Measurements from ENCODE around the gene SLC35E1. TPM values are rescaled to one million over a fixed set of nuclear protein-coding genes. Genes with fewer than 3 reads are reported as not detected.
A peak's percentile ranks its signal among the peaks of the same experiment; 100 is the strongest.
"Not testable (repeated sequence)": the region's sequence is repeated elsewhere in the genome, so short reads cannot be mapped to it uniquely, and the experiment has no call there.

SLC35E1 gene
- total RNA-seq, 2 experiments from 2014 or later, result 40.6 to 43.1 TPM

GRCh38 chr19:16520986-16521624 lies 51.1 kb downstream of the SLC35E1 start:
- Mint-ChIP-seq H3K36me3 (ENCODE audit: low read depth) (peaks cover 49% of the 10 kb centered on the region), H3K27ac (no peak overlapping the region), H3K27me3 (no peaks in the 10 kb centered on the region), H3K4me3 (no peak overlapping the region), H3K4me1 (peaks cover 5% of the 10 kb centered on the region), H3K9me3 (no peaks in the 10 kb centered on the region)
- DNase-seq, result no peak
- POLR2A ChIA-PET, result no interaction called here
- CTCF ChIA-PET, result no interaction called here

DNA sequence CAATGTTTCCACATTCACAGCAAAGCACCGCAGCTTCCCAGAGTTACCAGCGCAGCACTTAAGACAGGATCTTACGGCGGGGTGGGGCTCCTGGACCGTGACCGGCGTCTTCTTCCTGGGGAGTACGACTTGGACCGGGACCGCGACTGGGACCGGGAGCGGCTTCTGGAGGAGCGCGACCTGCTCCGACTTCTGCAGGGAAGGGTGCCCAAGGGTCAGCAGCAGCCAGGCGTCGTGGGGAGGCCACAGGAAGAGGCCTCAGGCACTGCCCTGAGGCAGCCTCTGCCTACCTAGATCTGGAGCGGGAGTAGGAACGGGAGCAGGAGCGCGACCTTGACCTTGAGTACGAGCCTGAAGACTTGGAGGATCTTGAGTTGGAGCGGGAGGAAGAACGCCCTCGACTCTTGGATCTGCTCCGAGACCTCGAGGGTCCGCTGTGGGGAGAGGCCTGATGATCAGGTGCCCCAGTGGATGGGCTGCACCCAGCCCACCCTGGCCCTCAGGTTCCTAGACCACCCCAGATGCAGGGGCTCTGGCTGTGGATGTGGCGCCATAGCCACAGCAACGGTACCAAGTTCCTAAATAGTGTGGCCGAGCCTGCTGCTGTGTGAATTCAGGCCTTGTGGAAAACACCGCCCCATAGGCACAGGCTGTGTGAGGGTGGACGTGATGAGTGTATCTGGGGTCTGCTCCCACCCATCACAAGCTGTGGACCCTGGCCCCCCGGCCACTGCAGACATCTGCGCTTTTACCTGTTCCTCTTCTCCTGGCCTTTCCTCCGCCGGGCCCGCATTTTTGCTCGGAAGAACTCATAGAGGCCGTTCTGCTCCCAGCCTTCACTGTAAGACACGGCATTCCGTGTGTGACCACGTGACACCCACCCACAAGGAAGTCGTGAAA lies 51.9 kb downstream of the SLC35E1 start:
- Mint-ChIP-seq H3K27ac (peak overlapping the region; percentile 66), H3K9me3 (no peaks in the 10 kb centered on the region), H3K36me3 (ENCODE audit: low read depth) (peaks cover 49% of the 10 kb centered on the region), H3K4me1 (peaks cover 5% of the 10 kb centered on the region), H3K27me3 (no peaks in the 10 kb centered on the region), H3K4me3 (no peak overlapping the region)
- DNase-seq, result no peak
- CTCF ChIA-PET, result no interaction called here
- POLR2A ChIA-PET, result no interaction called here

- ChIA-PET POLR2A (no interaction called here), CTCF (no interaction called here)
- Mint-ChIP-seq H3K27ac (no peak overlapping the region), H3K27me3 (no peaks in the 10 kb centered on the region), H3K4me3 (no peak overlapping the region), H3K9me3 (no peaks in the 10 kb centered on the region), H3K4me1 (peaks cover 5% of the 10 kb centered on the region), H3K36me3 (ENCODE audit: low read depth) (peaks cover 48% of the 10 kb centered on the region)
- no peak for DNase-seq
Observed at GRCh38 chr19:16519230-16519687, 53.0 kb downstream of the SLC35E1 start.

DNA sequence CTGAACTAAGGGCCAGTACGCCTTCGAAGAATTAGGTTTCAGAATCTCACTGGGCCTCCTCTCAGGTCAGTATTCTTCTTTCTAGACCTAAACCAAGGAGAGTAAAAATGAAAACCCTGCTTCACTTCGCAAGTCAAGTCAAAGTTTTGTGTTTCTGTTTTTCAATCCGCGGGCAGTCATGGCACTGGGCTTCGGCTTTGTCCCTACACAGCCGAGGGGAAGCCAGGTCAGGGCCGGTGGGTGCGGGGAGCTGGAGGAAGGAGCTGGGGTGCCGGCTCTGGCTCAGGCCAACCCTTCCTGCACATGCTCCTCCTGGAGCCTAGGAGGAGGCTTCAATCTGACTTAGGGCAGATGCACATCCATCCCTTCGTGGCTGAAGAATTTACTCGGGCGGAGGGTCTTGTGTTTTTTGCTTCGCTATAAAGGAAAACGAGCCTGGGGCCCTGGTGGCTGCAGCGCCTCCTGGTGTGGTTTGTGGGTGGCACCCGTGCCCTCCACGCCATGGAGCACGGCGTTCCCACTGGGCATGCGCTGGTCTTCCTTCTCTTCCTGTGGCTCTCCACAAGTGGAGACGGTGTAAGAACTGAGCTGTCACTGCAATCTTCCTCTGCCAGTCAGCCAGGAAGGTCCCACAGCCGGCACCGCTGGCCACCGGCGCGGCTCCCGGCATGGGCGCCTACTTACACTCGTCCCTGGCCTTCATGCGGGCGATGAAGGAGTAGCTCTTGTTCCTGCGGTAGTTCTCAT lies 53.6 kb downstream of the SLC35E1 start:
- peaks cover 42% of the 10 kb centered on the region for H3K36me3 Mint-ChIP-seq (ENCODE audit: low read depth)
- no peak overlapping the region for H3K4me3 Mint-ChIP-seq
- no peak overlapping the region for H3K27ac Mint-ChIP-seq
- ChIA-PET CTCF (no interaction called here), POLR2A (no interaction called here)
- H3K4me1 Mint-ChIP-seq, result peaks cover 5% of the 10 kb centered on the region
- no peaks in the 10 kb centered on the region for H3K9me3 Mint-ChIP-seq
- no peak for DNase-seq
- H3K27me3 Mint-ChIP-seq, result no peaks in the 10 kb centered on the region

DNA sequence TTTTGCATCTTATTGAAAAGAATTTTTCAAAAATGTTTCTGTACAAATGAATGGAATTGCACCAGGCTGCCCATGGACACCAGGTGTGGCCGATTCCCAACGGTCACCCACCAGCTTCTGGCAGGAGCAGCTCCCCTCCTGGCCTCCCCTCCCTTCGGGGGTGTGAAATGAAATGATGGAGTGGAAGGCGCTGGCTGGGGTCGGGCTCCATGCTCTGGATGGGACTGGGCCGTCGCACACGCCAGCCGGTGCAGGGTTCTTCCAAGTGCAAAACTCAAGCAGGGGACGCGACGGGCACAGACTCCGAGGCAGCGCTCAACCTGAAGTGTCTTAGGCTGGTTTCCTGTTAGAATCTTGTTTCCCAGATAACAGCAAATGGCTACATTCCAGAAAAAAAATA lies 54.2 kb downstream of the SLC35E1 start:
- Mint-ChIP-seq H3K9me3 (no peaks in the 10 kb centered on the region), H3K4me1 (peaks cover 5% of the 10 kb centered on the region), H3K27ac (no peak overlapping the region), H3K36me3 (ENCODE audit: low read depth) (peaks cover 36% of the 10 kb centered on the region), H3K4me3 (no peak overlapping the region), H3K27me3 (no peaks in the 10 kb centered on the region)
- ChIA-PET CTCF (no interaction called here), POLR2A (no interaction called here)
- no peak for DNase-seq

- H3K36me3 Mint-ChIP-seq (ENCODE audit: low read depth), result peaks cover 31% of the 10 kb centered on the region
- no peaks in the 10 kb centered on the region for H3K27me3 Mint-ChIP-seq
- peaks cover 5% of the 10 kb centered on the region for H3K4me1 Mint-ChIP-seq
- no peak overlapping the region for H3K27ac Mint-ChIP-seq
- no peak overlapping the region for H3K4me3 Mint-ChIP-seq
- ChIA-PET POLR2A (no interaction called here), CTCF (no interaction called here)
- H3K9me3 Mint-ChIP-seq, result no peaks in the 10 kb centered on the region
- DNase-seq, result no peak
Observed at GRCh38 chr19:16516923-16517610, 55.1 kb downstream of the SLC35E1 start.

- H3K27ac Mint-ChIP-seq, result no peak overlapping the region
- peaks cover 30% of the 10 kb centered on the region for H3K36me3 Mint-ChIP-seq (ENCODE audit: low read depth)
- CTCF ChIA-PET, result no interaction called here
- H3K27me3 Mint-ChIP-seq, result no peaks in the 10 kb centered on the region
- H3K4me3 Mint-ChIP-seq, result no peak overlapping the region
- no peaks in the 10 kb centered on the region for H3K9me3 Mint-ChIP-seq
- POLR2A ChIA-PET, result no interaction called here
- peaks cover 5% of the 10 kb centered on the region for H3K4me1 Mint-ChIP-seq
- no peak for DNase-seq
Observed at GRCh38 chr19:16516381-16516780, 55.8 kb downstream of the SLC35E1 start.

- Mint-ChIP-seq H3K27ac (no peak overlapping the region), H3K36me3 (ENCODE audit: low read depth) (peaks cover 16% of the 10 kb centered on the region), H3K27me3 (no peaks in the 10 kb centered on the region), H3K9me3 (no peaks in the 10 kb centered on the region), H3K4me3 (no peak overlapping the region), H3K4me1 (peaks cover 5% of the 10 kb centered on the region)
- POLR2A ChIA-PET, result no interaction called here
- CTCF ChIA-PET, result interaction anchor here (0.6 to 1.4 kb wide), 3 partner anchors 14 to 1465 kb away, joined by 3 to 4 read pairs (median 3); no protein-coding TSS in a partner anchor
- DNase-seq, result no peak
Observed at GRCh38 chr19:16514383-16515019, 57.7 kb downstream of the SLC35E1 start.

DNA sequence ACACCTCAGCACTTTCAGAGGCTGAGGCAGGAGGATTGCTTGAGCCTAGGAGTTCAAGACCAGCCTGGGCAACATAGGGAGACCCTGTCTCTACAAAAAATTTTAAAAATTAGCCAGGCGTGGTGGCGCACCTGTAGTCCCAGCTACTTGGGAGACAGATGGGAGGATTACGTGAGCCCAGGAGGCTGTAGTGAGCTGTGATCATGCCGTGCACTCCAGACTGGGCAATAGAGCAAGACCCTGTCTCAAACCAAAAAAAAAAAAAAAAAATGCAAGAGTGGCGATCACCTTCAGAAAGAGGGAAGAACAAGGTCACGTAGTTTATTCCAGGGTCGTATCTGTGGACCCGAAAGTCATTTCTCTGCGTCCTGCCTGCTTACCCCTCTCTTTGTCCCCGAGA lies 59.6 kb downstream of the SLC35E1 start:
- H3K36me3 Mint-ChIP-seq (ENCODE audit: low read depth); CTCF ChIA-PET; DNase-seq; H3K4me1 Mint-ChIP-seq; POLR2A ChIA-PET; H3K4me3 Mint-ChIP-seq; H3K27me3 Mint-ChIP-seq; H3K9me3 Mint-ChIP-seq: not testable (repeated sequence)
- peak overlapping the region; percentile 19 for H3K27ac Mint-ChIP-seq

DNA sequence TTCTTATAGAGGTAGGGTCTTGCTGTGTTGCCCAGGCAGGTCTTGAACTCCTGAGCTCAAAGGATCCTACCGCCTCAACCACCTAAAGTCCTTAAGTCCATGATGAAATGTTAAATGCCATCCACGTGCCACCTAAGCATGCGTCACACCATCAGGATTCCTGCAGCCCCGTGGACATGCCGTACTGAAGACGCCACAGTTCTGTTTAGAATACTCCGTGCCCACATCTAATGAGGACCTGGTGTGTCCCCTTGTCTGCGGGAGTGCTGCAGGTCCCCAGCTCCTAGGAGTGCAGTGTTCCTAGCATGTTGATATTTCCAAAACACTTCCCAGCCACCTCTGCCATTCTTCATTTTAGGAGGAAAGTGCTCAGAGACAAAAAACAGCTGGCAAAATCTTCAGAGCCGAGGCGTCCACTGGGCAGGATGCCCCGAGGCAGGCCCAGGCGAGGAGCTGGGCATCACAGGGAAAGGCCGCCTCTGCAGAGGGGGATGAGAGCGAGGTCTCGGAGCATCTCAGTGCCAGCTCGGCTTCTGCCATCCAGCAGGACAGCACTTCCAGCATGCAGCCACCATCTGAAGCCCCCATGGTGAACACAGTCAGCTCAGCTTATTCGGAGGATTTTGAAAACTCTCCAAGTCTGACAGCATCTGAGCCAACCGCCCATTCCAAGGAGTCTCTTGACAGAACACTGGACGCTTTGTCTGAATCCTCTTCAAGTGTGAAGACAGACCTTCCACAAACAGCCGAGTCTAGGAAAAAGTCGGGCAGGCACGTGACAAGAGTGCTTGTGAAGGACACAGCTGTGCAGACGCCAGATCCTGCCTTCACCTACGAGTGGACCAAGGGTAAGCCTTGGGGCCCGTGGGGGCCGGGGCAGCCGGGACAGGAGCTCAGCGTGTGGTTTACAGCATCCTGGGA lies 62.8 kb downstream of the SLC35E1 start:
- Mint-ChIP-seq H3K4me3 (no peak overlapping the region), H3K27ac (no peak overlapping the region), H3K27me3 (no peaks in the 10 kb centered on the region), H3K36me3 (ENCODE audit: low read depth) (no peaks in the 10 kb centered on the region), H3K4me1 (no peaks in the 10 kb centered on the region), H3K9me3 (no peaks in the 10 kb centered on the region)
- CTCF ChIA-PET, result interaction anchor here (1.0 kb wide), 1 partner anchor 32 kb away, joined by 3 read pairs; no protein-coding TSS in a partner anchor
- POLR2A ChIA-PET, result no interaction called here
- no peak for DNase-seq

DNA sequence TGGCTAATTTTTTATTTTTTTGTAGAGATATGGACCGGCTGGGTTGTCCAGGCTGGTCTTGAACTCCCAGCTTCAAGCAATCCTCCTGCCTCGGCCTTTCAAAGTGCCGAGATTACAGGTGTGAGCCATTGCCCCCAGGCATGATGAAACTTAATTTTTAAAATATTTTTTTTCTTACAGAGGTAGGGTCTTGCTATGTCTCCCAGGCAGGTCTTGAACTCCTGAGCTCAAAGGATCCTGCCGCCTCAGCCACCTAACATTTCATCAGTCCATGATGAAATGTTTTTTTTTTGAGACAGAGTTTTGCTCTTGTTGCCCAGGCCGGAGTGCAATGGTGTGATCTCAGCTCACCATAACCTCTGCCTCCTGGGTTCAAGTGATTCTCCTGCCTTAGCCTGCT lies 63.7 kb downstream of the SLC35E1 start:
- H3K36me3 Mint-ChIP-seq (ENCODE audit: low read depth), result no peaks in the 10 kb centered on the region
- DNase-seq, result no peak
- no peaks in the 10 kb centered on the region for H3K9me3 Mint-ChIP-seq
- H3K27ac Mint-ChIP-seq, result no peak overlapping the region
- ChIA-PET POLR2A (no interaction called here), CTCF (interaction anchor here (1.0 kb wide), 1 partner anchor 33 kb away, joined by 3 read pairs; no protein-coding TSS in a partner anchor)
- H3K27me3 Mint-ChIP-seq, result no peaks in the 10 kb centered on the region
- H3K4me3 Mint-ChIP-seq, result no peak overlapping the region
- H3K4me1 Mint-ChIP-seq, result no peaks in the 10 kb centered on the region

DNA sequence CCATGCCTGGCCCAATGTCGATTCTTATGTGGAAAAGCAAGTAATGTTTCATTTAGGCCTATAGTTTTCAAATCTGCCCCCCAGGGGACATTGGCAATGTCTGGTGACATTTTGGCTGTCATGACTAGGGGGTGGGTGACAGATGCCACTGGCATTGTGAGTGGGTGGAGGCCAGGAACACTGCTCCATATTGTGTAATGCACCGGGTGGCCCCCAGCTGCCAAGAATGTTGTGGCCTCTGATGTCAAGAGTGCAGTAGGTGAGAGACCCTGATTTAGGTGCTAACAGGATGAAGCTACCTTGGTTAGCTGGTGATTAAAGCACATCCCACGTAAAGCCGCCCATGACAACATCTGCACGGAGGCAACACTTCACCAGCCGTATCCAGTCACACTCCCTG lies 65.3 kb downstream of the SLC35E1 start:
- Mint-ChIP-seq H3K4me3 (no peak overlapping the region), H3K27me3 (no peaks in the 10 kb centered on the region), H3K9me3 (no peaks in the 10 kb centered on the region), H3K36me3 (ENCODE audit: low read depth) (no peaks in the 10 kb centered on the region), H3K27ac (no peak overlapping the region), H3K4me1 (no peaks in the 10 kb centered on the region)
- DNase-seq, result no peak
- ChIA-PET CTCF (no interaction called here), POLR2A (no interaction called here)

All from activated CD4-positive, alpha-beta T cell treated with anti-CD3 and anti-CD28 coated beads, Interleukin-2, amount 10 ng/mL, durations not matched to agents 7 days and 5 days (primary cell).